LoVo (cell line): ENCODE results near the gene EPHX1.
A peak's percentile ranks its signal among the peaks of the same experiment; 100 is the strongest.
"Not testable (repeated sequence)": the region's sequence is repeated elsewhere in the genome, so short reads cannot be mapped to it uniquely, and the experiment has no call there.

Source experiments
- DNase-seq: peaks from one replicate; pipeline ENCODE4 v3.0.0-alpha.2; 2016; ENCODE audit warnings: low spot score

The EPHX1 gene

DNA sequence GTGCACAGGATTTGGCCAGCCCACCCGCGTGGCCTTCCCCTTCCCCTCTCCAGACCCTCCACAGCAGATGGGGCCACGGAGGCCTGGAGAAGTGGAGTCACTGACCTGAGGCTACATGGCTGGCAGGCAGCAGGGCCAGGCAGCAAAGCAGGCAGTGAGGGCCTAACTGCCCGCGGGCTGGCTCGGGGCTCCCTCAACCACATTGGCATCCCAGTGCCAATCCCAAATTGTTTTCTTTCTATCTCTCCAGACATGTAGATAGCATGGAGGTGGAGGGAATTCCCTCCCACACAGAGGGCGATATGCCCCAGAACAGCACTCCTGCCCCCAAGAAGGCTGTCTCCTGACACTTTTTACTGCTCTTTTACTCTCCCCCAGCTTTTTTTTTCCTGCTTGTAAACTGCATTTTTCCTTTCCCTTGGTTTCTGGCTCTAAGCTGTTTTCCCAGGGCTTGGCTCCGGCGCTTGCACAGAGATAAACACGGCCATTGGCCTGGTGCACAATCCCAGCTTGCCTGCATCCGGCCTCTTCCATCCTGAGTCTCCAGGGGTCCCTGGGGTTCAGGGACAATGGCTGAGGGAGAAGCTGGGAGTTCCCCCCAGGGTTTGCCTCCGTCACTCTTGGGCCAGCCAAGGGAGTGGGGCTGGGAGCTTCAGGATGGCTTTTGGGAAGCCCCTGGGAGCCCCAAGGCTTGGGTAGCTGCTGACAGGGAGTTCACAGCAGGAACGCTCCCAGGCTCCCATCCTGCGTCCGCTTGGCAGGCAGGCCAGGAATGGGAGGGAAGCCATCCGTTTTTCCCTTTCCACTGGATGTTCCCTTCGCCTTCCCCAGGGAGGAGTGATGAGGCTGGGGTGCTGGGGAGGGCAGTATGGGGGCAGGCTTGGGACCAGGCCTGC lies 7.0 kb downstream of the EPHX1 start:
- DNase-seq: no peak

GRCh38 chr1:225817611-225818061 lies 7.7 kb downstream of the EPHX1 start:
- DNase-seq: peak; percentile 89

GRCh38 chr1:225818229-225818628 lies 8.3 kb downstream of the EPHX1 start:
- DNase-seq: no peak

GRCh38 chr1:225819346-225820192 lies 9.6 kb downstream of the EPHX1 start:
- DNase-seq: no peak

DNA sequence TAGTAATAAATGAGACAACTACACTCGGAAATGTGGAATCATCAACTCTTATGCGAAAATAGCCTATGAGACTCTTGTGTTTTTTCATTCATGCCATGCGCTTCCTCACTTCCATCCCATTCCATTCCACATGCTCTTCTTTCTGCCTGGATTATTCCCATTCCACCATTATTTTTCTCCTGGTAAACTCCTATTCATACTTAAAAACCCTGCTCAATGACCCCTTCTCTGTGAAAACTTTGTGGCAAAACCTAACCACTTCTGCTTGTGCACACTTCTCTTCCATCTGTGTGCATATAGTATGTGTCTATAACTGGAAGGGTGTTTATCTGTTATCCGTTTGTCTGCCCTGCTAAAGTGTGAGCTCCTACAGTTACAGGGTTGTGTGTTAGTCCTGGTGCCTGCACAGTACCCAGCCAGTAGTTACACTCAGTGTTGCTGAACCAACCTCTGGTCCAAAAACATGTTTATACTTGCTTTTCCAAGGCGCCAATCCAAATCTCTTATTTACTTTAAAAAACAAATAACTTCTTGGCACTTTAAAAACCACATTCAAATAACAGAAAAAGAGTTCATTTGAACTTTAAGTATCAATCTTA lies 10.7 kb downstream of the EPHX1 start:
- no peak for DNase-seq

DNA sequence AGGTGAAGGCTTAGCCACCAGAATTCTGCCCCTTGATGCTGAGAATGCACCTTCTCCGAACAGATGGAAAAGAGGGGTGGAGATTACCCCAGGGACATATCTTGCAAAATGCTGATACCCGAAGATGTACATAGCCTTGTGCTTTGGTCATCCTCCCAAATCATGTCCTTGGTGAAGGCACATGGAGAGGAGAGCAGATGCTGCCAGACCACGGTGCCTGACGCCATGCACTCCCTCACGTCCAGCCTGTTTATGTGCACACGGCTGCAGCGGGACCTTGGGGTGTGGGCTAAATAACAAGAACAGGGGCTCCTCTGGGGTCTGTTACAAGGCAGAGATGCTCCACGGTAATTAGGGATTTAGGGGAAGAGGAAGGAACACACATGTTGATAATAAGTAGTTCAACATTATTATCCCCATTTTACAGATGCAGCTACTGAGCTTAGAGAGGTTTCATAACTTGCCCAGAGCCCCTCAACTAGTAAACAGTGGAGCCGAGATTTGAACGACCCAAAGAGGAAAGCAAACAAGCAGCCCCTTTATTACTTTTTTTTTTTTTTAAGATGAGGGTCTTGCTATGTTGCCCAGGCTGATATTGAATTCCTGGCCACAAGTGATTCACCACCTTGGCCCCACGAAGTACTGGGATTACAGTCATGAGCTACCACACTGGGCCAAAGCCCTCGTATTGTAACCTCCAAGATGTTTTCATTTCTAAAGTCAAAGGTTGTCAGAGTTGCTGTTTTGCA lies 12.9 kb downstream of the EPHX1 start:
- no peak for DNase-seq

- DNase-seq: no peak
Measured at GRCh38 chr1:225823811-225824261, 13.9 kb downstream of the EPHX1 start.

- DNase-seq: no peak
Measured at GRCh38 chr1:225824533-225824941, 14.6 kb downstream of the EPHX1 start.

DNA sequence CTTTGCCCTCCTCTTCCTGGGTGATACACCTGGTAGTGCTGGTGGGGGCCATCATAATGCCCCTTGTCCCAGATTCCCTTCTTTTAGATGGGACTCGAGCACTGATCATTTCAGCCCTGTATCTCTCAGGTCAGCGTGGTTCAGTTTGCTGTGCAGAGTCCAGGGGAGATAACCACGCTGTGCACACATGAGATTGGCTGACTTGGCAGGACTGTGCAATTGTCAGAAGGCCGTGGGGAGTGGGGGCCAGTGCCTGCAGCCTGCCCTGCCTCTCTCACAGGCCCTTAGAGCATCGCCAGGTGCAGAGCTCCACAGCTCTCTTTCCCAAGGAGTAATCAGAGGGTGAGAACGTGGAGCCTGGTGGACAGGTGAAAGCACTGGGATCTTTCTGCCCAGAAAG lies 15.2 kb downstream of the EPHX1 start:
- no peak for DNase-seq

DNA sequence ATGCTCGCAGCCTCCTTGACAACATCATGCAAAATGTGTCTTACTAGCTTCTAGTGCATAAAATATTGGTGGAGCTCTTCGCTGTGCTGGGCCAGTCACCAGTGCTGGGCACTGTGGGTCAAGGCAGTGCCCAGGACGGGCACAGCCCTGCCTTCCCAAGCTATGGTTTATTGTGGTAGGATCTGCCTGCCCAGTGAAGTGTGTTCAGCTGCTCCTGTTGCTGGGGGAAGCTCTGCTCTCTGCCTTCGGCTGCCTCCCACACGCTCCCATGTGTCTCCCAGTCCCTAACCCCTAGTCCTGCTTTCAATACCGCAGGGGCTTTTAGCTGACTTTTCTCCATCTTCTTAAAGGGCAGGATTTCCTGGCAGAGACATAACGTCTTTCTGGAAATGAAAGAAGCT lies 15.7 kb downstream of the EPHX1 start:
- no peak for DNase-seq

- no peak for DNase-seq
Measured at GRCh38 chr1:225827076-225827475, 17.2 kb downstream of the EPHX1 start.

DNA sequence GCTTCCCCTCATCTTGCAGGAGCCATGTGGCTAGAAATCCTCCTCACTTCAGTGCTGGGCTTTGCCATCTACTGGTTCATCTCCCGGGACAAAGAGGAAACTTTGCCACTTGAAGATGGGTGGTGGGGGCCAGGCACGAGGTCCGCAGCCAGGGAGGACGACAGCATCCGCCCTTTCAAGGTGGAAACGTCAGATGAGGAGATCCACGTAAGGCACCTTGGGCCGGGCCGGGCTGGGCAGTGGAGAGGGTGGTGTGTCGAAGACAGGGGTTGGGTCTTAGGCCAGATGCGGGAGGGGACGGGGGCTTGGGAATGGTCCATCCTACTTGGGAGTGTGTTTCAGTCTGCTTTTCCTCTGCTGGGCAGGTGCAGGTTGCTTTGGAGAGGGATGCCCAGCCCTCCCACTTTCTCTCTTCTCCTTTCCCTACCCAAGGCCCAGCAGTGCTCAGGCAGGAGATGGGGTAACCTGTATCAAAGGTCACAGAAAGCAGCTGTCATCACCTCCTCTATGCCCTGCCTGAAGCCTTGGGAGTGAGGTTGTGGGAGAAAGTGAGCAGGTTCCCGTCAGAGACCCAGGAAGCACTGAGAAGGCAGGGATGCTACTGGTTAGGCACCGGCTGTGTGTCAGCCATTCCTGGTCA lies 18.9 kb downstream of the EPHX1 start:
- no peak for DNase-seq

GRCh38 chr1:225830841-225831240 lies 20.9 kb downstream of the EPHX1 start:
- no peak for DNase-seq

GRCh38 chr1:225834417-225835329 lies 24.7 kb downstream of the EPHX1 start:
- DNase-seq: no peak

DNA sequence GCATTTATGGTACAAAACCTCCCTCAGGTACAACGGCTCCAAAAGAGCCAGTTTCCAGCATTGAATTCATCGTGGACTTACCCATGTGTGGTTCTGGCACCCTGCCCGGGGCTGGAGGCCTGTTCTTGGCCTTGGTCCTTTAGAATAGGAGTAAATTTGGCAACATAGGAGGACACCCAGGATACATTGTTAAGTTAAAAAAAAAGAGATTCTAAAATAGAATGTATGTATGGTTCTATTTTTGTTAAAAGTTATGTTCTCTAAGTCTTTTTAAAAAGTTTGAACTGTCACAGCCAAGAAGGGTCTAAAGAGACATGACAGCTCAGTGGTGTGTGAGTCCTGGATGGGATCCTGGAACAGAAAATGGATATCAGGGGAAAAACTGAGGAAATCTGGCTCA lies 25.9 kb downstream of the EPHX1 start:
- no peak for DNase-seq

GRCh38 chr1:225836296-225836695 lies 26.4 kb downstream of the EPHX1 start:
- not testable (repeated sequence) for DNase-seq

GRCh38 chr1:225838793-225839192 lies 28.9 kb downstream of the EPHX1 start:
- no peak for DNase-seq

- DNase-seq: no peak
Measured at GRCh38 chr1:225840223-225840610, 30.3 kb downstream of the EPHX1 start.

GRCh38 chr1:225840713-225841112 lies 30.8 kb downstream of the EPHX1 start:
- DNase-seq: no peak

DNA sequence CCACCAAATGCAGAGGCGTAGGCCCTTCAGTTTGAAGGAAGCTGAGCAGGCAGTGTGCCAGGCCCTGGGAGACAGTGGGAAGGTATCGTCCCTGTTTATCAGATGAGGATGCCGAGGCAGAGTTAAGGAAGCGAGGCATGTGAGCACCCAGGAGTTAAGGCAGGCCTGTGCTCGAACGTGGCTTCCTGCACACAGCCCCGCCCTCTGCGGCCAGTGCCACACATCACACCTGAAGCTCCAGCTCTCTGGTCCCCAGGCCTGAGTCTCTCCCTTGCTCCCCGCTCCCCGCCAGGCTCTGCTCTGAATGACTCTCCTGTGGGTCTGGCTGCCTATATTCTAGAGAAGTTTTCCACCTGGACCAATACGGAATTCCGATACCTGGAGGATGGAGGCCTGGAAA lies 32.1 kb downstream of the EPHX1 start:
- DNase-seq: no peak
